Measurements from ENCODE around the gene MYO3A.

MYO3A gene

DNA sequence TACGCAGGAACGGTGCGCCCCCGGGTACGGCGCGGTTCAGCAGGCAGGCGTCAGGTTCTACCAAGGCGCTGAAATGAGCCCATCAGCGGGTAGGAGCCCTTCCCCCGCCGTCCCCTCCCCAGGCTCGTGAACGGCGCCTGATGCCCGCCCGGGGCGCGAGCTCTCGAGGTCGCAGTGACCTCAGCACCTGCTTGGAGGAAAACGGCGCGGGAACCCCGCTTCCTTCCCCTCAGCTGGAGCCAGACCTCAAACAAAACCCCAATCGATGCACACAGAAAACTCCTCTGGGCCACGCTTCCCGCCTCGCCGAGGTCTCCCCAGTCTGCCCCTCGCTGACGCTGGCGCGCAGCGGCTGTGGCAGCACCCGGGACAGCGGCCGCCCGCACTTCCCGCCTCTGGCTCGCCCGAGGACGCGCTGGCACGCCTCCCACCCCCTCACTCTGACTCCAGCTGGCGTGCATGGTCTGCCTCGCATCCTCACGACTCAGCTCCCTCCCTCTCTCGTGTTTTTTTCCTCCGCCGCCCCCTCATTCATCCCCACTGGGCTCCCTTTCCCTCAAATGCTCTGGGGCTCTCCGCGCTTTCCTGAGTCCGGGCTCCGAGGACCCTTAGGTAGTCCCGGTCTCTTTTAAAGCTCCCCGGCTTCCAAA is 282.0 kb downstream of the MYO3A start:
- DNase-seq, result peak; percentile 60 to 70

DNA sequence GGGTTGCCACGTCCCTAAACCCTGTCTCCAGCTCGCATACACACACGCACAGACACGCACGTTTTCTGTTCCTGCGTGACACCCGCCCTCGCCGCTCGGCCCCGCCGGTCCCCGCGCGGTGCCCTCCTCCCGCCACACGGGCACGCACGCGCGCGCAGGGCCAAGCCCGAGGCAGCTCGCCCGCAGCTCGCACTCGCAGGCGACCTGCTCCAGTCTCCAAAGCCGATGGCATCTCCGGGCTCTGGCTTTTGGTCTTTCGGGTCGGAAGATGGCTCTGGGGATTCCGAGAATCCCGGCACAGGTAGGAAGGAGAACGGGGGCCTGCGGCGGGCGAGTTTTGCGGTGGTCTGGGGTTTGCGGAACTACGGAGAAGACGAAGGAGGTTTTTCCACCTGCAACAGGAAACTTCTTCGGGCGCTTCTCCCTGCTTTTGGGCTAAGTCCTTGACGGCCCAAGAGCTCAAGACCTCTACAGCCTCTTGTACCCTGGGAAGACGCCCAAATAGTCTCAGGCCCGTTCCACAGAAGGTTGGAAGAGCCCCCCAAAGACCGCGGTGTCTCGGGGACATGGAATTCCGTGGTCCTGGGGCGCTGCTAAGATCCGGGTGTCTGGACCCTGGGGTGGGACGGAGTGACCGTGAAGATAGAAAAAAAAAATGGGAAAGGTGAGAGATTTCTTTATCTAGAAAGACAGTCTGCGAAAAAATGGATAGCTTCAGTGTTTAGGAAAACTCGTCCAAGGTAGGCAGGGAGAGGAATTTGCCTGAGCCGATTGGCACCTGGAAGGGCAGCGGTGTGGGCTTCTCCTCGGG is 282.8 kb downstream of the MYO3A start, which contains the start of gene GAD2:
GAD2 (plus strand) TSS at position 190 of the 811 bp plus-strand sequence; CDS start at position 226, 36 bp downstream.
- DNase-seq, result peak in 1 of 2 experiments; percentile 34

DNA sequence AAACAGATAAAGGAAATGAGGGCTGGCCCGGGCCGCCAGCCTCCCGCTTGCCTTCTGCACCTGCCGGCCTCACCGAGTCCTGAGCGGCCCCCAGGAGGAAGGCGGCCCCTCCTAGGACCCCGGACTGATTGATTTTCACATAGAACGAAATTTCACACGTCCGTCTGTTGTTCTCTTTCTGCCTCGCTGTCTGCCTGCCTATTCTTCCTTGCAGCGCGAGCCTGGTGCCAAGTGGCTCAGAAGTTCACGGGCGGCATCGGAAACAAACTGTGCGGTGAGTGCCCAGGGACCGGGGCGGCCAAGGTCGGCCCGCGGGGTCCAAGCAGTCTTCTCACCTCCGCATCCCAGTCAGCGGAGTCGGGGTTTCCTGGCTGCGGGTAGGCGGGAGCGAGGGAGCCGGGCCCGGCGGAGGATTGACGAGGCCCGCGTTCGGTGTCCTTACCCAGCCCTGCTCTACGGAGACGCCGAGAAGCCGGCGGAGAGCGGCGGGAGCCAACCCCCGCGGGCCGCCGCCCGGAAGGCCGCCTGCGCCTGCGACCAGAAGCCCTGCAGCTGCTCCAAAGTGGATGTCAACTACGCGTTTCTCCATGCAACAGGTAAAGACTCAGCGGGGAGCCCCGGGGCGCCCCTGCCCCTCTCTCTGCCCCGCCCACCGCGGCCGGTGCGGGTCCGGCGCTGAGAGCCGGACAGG is 283.5 kb downstream of the MYO3A start:
- peak; percentile 37 to 42 for DNase-seq

DNA sequence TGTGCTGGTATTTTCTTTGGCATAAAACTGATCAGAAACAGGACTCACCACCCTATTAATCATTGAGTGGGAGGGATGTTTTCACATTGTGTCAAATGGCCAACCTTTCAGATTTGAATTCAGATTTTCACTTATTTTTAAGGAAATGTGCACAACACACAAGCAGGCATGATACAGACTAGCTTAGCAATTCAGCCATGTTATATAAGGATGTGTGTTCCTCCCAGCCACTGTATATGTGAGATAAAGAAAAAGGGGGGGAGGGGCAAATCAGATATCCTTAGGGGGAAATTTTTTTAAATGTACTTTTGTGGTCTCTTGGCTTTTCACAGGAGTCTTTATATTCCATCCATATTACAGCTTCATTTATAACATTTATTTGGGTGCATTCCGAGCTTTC is 285.6 kb downstream of the MYO3A start:
- DNase-seq, result no peak

DNA sequence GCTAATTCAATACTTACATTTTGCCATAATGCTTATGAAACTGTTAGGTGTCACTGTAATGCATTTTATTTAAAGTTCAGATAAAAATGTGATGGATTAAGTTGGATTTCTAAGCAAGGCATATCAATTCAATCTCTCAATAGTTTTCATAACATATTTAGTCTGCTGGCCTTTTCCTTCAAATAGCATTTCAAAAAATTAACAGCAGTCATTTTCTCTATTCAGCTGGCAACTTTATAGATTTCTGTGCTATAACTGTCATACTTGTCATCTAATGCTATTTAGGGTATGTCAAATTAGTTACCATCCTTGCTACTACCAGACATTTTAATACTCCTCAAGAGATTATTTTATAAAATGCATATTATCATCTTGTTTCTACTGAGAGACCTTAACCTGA is 286.9 kb downstream of the MYO3A start:
- DNase-seq, result no peak

DNA sequence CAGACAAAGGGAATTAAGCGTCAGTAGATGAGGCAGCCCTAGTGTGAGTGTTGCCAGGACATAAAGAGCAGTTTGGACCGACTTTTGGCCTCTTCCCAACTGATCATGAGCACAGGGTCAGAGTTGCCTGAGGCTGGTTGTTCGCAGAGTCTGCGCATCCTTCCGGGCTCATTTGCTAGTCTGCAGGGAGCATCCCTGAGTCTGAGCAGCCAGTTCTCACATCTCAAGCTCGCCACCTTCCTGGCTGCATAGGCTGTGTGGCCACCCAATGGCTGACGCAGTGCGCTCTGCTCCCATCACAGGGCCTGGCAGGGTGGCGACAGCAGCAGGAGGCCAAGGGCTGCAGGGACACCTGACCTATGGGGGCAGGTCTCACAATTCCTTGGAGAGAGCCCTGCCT is 287.5 kb downstream of the MYO3A start:
- DNase-seq, result no peak

DNA sequence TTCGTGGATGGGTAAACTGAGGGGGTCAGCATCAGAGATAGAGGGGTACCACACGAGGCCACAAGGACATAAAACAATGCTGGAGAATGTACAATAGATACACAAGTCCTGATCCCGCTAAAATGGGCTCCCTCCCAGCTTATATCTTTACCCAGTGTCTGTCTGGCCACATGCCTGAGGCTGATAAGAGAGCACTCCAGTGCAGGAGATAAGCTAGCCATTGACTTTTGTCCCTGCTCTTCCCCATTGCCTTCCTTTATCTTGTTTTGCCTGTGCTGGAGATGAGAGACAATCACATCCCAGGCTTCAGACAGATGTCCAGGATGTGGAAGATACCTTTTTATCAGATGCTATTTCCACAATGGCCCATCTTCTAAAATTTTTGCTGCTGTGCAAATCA is 288.5 kb downstream of the MYO3A start:
- no peak for DNase-seq

DNA sequence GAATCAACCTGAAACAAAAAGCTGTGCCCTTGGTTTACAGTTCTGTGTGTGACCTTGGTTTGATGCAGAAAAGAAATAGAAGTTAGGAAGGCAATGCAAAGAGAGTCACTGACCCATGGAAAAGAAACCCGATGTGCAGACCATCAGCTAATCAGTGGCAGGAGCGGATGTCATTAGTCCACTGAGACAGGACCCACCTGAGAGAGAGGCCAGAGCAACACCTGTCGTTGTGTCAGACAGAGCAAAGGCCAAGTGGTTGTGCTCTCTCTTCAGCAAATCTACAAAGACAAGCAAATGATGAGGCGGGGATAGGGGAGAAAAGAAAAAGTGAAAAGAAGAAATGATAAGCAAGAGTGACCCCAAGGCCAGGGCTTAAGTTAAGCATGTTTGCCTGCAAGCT is 291.3 kb downstream of the MYO3A start:
- DNase-seq, result no peak

DNA sequence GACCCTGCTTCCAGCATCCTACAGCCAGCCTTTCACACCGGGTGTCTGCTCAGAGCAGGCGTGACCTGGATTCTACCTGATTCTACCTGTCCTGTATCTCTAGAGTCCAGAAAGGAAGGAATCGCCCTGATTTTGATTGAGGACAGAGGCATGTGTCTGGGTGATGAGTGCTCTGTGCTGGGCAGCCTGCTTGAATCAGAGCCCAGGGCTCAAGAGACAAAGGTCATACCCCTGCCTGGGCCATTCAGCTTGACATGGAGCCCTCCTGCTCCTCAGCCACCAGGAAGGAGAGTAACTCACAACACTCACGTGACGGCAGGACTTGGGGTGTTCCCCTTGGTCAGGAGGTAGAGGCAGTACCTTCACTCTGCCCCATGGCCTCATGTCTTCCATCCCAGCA is 293.8 kb downstream of the MYO3A start:
- no peak for DNase-seq

DNA sequence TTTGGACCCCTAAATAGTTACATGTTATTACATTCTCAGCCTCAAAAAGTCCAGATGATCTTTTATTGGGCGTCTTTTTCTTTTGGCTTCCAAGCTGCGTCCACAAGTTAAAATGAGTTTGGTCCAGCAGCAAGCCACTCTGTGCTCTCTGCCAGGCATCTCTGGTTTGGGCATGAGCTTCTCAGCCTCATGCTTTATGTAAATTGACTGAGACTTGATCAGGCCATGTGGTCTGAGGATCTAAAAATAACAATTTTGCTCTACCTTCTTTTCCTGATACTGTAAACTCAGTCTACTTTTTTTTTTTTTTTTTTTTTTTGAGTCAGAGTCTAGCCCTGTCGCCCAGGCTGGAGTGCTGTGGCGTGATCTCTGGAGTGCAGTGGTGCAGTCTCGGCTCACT is 298.1 kb downstream of the MYO3A start:
- no peak for DNase-seq

DNA sequence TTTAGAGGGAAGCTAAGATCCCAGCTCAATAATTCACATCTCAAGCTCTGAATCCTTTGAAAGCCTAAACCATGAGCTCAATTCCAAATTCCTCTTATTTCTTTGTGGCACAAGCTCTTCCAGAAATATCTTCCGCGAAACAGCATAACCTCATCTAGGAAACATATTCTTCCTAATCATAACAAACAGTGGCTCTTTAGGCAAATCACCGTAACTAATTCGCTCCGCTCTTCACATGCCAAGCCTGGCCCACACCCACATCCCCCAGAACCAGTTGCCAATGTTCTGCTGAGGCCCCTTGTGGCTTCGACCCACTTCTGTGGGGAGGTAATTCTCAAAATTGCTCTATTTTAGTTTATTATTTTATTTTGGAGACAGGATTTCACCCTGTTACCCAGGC is 301.7 kb downstream of the MYO3A start:
- no peak for DNase-seq

DNA sequence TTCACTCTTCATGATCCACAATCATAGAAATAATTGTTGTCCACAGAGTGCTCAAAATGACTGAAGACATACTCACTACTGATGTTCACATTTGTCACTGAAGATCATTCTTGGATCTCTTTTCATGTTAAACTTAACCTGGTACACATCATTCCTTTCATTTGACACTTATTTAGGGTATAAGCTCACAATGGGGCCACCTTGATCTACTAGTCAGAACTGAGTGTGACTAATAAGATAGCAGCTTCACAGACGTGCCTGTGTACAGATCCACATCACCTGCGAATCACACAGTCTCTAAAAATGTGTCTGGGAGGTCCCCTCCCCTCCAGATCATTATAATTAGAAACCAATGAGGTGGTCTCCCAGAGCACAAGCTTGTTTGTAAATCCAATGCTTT is 304.3 kb downstream of the MYO3A start:
- DNase-seq, result no peak

DNA sequence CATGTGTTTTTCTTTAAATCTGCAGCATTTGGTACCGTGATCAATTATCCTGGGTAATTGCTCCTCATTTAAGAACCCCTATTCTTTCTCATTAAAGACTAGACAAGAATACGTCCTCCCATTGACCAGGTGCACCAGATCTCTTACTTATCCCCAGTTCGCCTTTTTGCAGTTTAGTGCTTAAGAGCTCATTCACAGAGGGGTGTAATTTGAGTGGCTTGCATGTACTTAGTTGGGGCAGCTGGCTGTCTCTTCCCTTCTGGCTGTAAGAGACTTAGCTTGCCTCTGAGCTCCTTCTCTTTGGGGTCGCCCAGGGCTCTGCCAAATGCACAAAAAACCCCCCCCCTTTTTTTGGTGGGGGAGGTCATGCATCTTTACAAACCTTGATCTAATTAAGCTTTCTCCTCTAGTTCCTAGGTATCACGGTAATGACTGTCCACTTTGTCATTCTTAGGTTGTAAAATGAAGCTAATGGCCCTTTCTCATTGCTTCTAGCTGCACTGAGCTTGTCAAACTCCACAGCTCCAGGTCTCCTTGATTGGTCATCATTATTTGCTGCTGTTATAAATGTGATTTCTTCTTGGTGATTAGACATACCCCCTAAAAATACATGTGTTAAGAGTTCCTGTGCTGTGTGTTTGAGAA is 308.8 kb downstream of the MYO3A start:
- no peak for DNase-seq

DNA sequence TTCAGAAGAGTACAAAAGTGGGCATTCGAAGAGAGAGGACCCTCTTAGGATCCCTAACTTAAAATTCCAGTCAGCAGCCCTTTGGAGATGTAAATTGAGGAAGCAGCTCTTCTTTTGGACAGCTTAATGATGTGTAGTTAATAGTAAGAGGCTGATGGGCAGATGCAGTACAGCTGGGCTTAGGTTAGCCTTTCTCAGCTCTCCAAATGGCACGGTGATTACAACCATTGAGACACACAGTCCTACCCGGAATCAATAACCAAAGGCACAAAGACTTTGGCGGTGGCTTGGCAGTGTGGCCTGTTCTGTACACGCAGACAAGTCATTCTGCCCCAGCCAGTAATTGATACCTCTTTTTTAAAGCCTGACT is 309.3 kb downstream of the MYO3A start:
- no peak for DNase-seq

DNA sequence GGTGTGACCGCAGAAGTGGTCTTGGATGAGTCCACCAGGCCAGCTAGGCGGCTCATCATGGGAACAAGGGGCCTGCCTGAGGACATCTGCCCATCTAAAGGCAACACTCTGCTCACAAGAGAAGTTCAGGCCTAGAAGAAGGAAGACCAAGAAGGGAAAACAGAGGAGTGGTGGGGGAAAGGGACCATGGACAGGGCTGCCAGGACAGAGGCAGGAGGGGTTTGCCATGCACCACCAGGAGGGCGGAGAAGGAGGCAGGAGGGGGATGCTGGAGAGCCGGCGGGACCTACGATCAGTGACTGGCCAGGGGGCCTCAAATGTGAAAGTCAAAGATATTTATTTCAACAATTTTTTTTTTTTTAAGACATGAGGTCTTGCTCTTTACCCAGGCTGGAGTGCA is 315.7 kb downstream of the MYO3A start:
- no peak for DNase-seq

DNA sequence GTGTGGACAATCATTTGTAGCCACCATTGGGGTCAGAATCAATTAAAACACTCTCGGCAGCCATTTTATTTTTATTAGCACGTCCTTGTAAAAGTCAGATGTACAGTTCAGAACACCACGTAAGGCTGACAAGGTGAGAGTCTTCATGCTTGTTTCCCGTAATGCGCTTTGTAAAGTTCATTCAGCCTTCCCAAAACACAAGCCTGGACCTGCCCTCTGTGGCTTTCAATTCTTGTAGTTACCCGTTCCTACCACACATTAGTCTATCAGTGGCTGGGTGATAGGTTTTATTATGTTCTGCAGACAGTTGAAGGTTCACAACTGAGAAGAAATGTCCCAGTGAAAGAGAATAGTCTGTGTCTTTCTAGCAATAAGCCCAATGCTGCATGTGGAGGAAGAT is 317.9 kb downstream of the MYO3A start:
- no peak for DNase-seq

DNA sequence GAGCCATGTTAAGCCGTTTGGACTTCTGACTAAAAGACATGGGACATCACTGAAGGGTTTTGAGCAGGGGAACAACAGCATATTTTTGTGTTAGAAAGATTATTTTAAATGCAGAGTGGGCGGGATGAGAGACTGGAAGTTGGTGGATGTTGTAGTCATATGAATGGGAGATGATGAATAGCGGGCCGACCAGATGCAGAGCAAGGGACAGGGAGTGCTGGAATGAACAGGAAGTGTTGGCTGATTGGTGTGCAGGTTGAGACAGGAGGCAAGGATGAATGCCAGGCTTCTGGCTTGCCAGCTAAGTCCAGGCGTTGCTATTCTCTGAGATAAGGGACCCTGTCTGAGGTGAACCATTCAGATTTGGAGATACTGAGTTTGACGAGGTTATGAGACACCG is 320.6 kb downstream of the MYO3A start:
- no peak for DNase-seq

DNA sequence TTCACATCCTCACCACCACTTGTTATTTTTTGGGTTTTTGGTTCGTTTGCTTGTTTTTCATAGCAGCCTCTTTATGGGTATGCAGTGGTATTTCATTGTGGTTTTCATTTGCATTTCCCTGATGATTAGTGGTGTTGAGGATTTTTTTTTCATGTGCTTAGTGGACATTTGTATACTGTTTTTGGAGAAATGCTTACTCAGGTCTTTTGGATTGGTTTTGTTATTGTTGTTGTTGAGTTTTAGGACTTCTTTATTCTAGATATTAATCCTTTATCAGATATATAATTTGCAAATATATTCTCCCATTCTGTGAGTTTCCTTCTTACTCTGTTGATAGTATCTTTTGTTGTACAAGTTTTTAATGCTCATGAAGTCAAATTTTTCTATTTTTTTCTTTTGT is 325.3 kb downstream of the MYO3A start:
- no peak for DNase-seq
